Stomach smooth muscle (tissue), 2 donors: ENCODE measurements around the gene PIP5K1B.

Experiments used
- H3K27ac ChIP-seq: one replicate; pipeline ENCODE4 v1.7.0; 2013; ENCODE audit warnings: mild to moderate bottlenecking, low read length, inconsistent platforms
- H3K27me3 ChIP-seq, 2 donors: one replicate each; pipeline ENCODE4 v1.7.0; 2013; ENCODE audit warnings: low read length in 2 of 2; ENCODE audit not compliant: insufficient read depth in 2 of 2, control insufficient read depth in 1 of 2
- H3K36me3 ChIP-seq, 2 donors: one replicate each; pipeline ENCODE4 v1.7.0; 2013; ENCODE audit warnings: low read length in 2 of 2; ENCODE audit not compliant: control insufficient read depth in 2 of 2, insufficient read depth in 2 of 2
- H3K4me1 ChIP-seq: one replicate; pipeline ENCODE4 v1.7.0; 2013; ENCODE audit warnings: low read length; ENCODE audit not compliant: control insufficient read depth, insufficient read depth
- H3K4me3 ChIP-seq, 2 donors: one replicate each; pipeline ENCODE4 v1.7.0; 2013; ENCODE audit warnings: low read length in 2 of 2
- H3K9ac ChIP-seq, 2 donors: one replicate each; pipeline ENCODE4 v1.7.0; 2013; ENCODE audit warnings: low read length in 2 of 2, mild to moderate bottlenecking in 1 of 2
- H3K9me3 ChIP-seq, 2 donors: one replicate each; pipeline ENCODE4 v1.7.0; 2013; ENCODE audit warnings: low read length in 2 of 2; ENCODE audit not compliant: control insufficient read depth in 2 of 2
- donor health status: healthy.
- donor health status: Pancreatic carcinoma.

The PIP5K1B gene

GRCh38 chr9:68949271-68950000, 244.4 kb downstream of the PIP5K1B start:
- H3K27ac ChIP-seq, result no peak overlapping the region
- no peak overlapping the region for H3K4me3 ChIP-seq

DNA sequence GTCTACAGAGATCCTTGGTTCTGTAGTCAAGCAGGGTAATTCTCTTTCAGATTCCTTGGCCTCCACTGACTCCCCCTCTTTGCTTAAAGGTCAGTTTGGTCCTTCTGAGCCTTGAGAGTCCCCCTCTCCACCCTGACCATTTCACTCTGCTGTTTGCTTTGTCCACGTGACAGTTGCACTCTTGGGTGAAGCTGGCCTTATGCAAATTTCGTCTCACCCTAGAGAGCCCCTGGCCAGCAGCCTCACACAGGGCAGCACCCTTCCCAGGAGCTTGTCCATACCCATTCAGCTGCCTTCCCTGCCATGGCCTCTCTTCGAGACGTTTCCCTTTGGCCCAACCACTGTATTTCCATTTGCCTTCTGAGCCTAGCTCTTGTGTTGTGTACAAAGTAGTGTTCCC, 245.1 kb downstream of the PIP5K1B start:
- H3K27ac ChIP-seq, result no peak overlapping the region
- H3K9ac ChIP-seq, result no peak overlapping the region
- no peaks in the 10 kb centered on the region for H3K9me3 ChIP-seq
- no peak overlapping the region for H3K4me3 ChIP-seq
- no peaks in the 10 kb centered on the region for H3K36me3 ChIP-seq
- peaks cover 2% of the 10 kb centered on the region for H3K4me1 ChIP-seq
- no peaks in the 10 kb centered on the region for H3K27me3 ChIP-seq

More at GRCh38 chr9:68949271-68950000, 244.4 kb downstream of the PIP5K1B start:
- Histone ChIP-seq H3K27me3 (no peaks in the 10 kb centered on the region), H3K36me3 (no peaks in the 10 kb centered on the region), H3K9me3 (no peaks in the 10 kb centered on the region), H3K9ac (no peak overlapping the region), H3K4me1 (peaks cover 2% of the 10 kb centered on the region)

DNA sequence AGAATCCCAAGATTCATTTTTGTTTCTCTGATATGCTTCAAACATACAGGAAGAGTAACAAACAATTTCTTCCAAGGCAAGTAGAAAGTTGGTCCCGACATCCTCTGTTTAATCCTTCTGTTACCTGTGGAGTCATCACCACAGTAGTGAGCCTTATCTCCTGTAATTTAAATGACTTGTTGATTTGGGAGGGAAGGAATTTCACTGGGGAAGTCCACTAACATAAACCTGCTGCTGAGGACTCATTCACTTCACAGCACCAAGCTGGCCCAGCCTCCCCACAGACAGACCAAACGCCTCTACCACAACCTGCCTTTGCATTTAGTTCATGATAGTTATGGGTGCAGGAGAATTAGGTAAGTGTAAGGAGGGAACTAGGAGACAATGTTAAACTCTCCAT, 245.6 kb downstream of the PIP5K1B start:
- no peaks in the 10 kb centered on the region for H3K36me3 ChIP-seq
- H3K27me3 ChIP-seq, result no peaks in the 10 kb centered on the region
- no peak overlapping the region for H3K27ac ChIP-seq
- no peaks in the 10 kb centered on the region for H3K9me3 ChIP-seq
- no peak overlapping the region for H3K9ac ChIP-seq
- H3K4me3 ChIP-seq, result no peak overlapping the region
- H3K4me1 ChIP-seq, result peaks cover 2% of the 10 kb centered on the region

DNA sequence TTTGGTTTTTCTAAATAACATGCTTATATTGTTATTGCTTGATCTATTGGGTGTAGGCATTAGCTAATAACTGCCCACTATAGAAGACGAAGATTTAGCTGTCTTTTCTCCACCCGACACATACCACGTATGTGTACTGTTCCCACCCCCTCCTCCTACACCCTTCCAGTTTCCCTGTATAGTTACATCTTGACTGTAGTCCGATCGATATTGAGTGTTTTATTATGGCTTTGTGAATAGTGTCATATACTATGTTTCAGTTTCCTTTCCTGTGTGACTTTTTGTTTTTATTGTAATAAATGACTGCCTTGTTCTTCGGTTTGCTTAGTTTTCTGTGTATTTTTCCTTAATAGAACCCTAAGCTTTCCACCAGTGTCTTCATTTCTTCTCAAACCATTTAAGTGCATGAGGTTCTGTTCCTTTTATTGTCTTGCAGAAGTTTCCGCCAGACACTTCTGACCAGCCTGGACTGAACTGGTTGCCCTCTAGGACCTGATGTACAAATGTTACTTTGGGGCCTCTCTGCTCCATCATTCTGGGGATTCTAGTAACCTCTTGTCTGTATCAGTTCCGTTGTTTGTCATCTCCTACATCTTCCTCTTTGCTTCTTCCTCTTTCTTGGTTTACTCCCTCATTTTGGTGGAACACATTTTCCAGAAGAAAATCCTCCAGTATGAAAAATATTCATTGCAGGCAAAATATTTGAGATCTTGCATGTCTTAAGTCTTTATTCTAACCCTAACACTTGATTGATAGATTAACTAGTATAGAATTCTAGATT, 247.0 kb downstream of the PIP5K1B start:
- Histone ChIP-seq H3K9ac (no peak overlapping the region), H3K9me3 (peaks cover 0 to 2% of the 10 kb centered on the region in 2 donors), H3K36me3 (no peaks in the 10 kb centered on the region), H3K4me1 (peaks cover 2% of the 10 kb centered on the region), H3K27me3 (no peaks in the 10 kb centered on the region), H3K4me3 (no peak overlapping the region), H3K27ac (no peak overlapping the region)

DNA sequence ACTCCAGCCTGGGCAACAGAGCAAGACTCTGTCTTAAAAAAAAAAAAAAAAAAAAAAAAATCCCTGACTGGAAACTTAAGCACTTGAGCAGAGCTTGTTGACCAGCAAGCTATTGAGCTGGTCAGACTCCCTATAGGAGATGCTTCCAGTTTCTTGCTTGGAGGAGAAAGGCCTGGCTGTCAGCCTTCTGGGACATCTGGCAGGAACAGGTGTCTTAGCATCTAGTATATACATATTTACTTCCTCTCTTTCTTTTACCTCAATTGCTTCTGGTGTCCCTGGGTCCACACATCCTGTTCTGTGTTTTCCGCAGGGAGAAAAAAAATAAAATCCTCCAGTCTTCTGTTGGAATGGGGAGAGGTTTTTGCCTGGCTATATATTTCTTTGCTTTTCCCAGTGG, 248.7 kb downstream of the PIP5K1B start:
- no peaks in the 10 kb centered on the region for H3K36me3 ChIP-seq
- H3K27me3 ChIP-seq, result no peaks in the 10 kb centered on the region
- peaks cover 0 to 2% of the 10 kb centered on the region in 2 donors for H3K9me3 ChIP-seq
- no peak overlapping the region for H3K9ac ChIP-seq
- H3K4me1 ChIP-seq, result peaks cover 2% of the 10 kb centered on the region
- no peak overlapping the region for H3K4me3 ChIP-seq
- H3K27ac ChIP-seq, result no peak overlapping the region

DNA sequence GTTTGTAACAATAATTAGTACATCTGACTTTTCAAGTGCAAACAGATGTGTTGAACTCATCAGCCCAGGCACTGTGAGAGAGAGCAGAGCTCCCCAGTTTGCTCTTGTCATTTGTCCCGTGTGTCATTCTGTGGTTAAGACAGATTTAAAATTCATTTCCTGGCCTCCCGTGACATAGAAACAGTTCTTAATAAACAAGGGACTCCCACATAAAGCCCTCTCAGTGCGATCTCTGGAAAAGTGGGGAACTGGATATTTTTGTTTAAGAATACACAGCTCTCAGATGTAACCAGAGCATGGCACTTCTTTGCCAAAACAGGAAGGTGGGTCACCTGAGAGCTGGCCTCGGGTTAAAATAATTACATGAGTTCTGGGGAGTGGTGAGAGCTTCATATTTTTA, 250.3 kb downstream of the PIP5K1B start:
- H3K9me3 ChIP-seq, result peaks cover 0 to 2% of the 10 kb centered on the region in 2 donors
- no peaks in the 10 kb centered on the region for H3K4me1 ChIP-seq
- H3K4me3 ChIP-seq, result no peak overlapping the region
- H3K27me3 ChIP-seq, result no peaks in the 10 kb centered on the region
- no peak overlapping the region for H3K27ac ChIP-seq
- no peaks in the 10 kb centered on the region for H3K36me3 ChIP-seq
- H3K9ac ChIP-seq, result no peak overlapping the region

- Histone ChIP-seq H3K9me3 (peaks cover 0 to 2% of the 10 kb centered on the region in 2 donors), H3K36me3 (no peaks in the 10 kb centered on the region), H3K4me3 (no peak overlapping the region), H3K9ac (no peak overlapping the region), H3K27ac (no peak overlapping the region), H3K4me1 (no peaks in the 10 kb centered on the region), H3K27me3 (no peaks in the 10 kb centered on the region)
Measured at GRCh38 chr9:68957479-68957878, 252.4 kb downstream of the PIP5K1B start.

GRCh38 chr9:68961587-68961986, 256.5 kb downstream of the PIP5K1B start:
- Histone ChIP-seq H3K4me1 (no peaks in the 10 kb centered on the region), H3K9ac (no peak overlapping the region), H3K27ac (no peak overlapping the region), H3K4me3 (no peak overlapping the region), H3K27me3 (no peaks in the 10 kb centered on the region), H3K9me3 (peaks cover 0 to 2% of the 10 kb centered on the region in 2 donors), H3K36me3 (no peaks in the 10 kb centered on the region)

- H3K9me3 ChIP-seq, result no peaks in the 10 kb centered on the region
- H3K4me1 ChIP-seq, result no peaks in the 10 kb centered on the region
- H3K4me3 ChIP-seq, result no peak overlapping the region
- no peak overlapping the region for H3K9ac ChIP-seq
- H3K27me3 ChIP-seq, result no peaks in the 10 kb centered on the region
- no peak overlapping the region for H3K27ac ChIP-seq
- H3K36me3 ChIP-seq, result no peaks in the 10 kb centered on the region
Measured at GRCh38 chr9:68963416-68963815, 258.4 kb downstream of the PIP5K1B start.

DNA sequence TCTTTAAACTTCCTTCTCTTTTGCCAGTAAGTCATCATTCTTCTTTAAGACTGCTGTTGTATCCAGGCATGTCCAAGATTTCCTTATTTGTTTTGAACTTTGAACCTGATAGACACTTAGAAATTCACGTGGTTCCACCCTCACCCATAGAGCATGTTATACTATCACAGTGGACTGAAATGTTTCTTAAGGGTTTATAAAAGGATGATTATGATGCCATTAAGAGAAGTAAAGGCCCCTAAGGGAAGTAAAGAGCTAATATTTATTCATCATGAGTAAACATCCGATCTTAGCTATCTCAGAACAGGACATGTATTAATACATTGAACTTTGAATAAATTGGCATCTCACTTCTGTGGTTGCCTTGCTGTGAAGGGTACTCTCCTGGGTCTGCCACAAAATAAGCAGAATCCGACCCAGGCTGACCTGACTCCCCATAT, 259.1 kb downstream of the PIP5K1B start:
- Histone ChIP-seq H3K27ac (no peak overlapping the region), H3K9me3 (no peaks in the 10 kb centered on the region), H3K4me3 (no peak overlapping the region), H3K9ac (no peak overlapping the region), H3K4me1 (no peaks in the 10 kb centered on the region), H3K27me3 (no peaks in the 10 kb centered on the region), H3K36me3 (no peaks in the 10 kb centered on the region)

DNA sequence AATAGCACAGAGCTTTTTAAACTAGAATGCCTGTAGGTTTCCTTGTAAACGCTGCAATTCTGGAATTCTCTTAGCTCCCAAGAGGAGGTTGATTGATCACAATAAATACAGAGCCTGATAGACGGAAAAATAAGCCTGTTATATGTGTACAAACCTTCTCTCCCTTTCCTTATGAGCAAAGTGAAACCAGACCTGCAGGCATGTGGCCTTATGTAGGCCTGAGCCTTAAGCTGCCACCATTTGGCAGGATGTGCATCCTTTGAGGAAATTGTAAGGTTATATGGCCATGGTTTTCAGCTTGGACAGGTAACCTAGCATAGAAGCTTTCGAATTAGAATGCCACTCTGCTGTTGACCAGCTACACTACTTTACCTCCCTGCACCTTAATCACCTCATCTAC, 259.7 kb downstream of the PIP5K1B start:
- Histone ChIP-seq H3K27ac (no peak overlapping the region), H3K36me3 (no peaks in the 10 kb centered on the region), H3K9me3 (no peaks in the 10 kb centered on the region), H3K27me3 (no peaks in the 10 kb centered on the region), H3K9ac (no peak overlapping the region), H3K4me1 (no peaks in the 10 kb centered on the region), H3K4me3 (no peak overlapping the region)
